GM18867 (cell line): ENCODE results near the gene ENAH.
"Not testable (repeated sequence)": the region's sequence is repeated elsewhere in the genome, so short reads cannot be mapped to it uniquely, and the experiment has no call there.

Experiments used
- ATAC-seq: cut with Tn5 transposase; IDR thresholded peaks from one replicate; pipeline ENCODE4 v1.9.1; 2021; ENCODE audit warnings: mild to moderate bottlenecking, moderate library complexity; ENCODE audit not compliant: unreplicated experiment

The ENAH gene

GRCh38 chr1:225534135-225534534 is 118.8 kb downstream of the ENAH start:
- ATAC-seq: no peak

- no peak for ATAC-seq
Measured at GRCh38 chr1:225533238-225533637, 119.7 kb downstream of the ENAH start.

- no peak for ATAC-seq
Measured at GRCh38 chr1:225532240-225532944, 120.5 kb downstream of the ENAH start.

GRCh38 chr1:225529726-225530125 is 123.2 kb downstream of the ENAH start:
- ATAC-seq: no peak

DNA sequence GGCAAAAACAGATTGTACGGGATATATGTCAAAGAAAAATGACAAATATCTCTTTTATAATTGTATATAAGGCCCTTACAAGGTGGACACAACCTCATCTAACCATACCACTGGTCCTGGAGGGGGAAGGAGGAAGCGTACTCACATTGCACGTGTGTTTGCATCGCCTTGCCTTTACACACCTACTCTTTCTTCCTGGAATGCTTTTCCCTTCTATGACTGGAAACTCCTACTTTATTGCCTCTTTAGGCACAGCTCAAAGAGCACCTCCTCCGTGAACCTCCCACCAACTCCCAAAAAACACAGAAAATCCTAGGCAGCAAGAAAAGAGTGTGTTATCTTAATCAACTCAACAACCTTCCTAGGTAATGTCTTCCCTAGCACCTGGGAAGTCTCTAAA is 125.3 kb downstream of the ENAH start:
- no peak for ATAC-seq

- ATAC-seq: no peak
Measured at GRCh38 chr1:225526878-225527277, 126.0 kb downstream of the ENAH start.

DNA sequence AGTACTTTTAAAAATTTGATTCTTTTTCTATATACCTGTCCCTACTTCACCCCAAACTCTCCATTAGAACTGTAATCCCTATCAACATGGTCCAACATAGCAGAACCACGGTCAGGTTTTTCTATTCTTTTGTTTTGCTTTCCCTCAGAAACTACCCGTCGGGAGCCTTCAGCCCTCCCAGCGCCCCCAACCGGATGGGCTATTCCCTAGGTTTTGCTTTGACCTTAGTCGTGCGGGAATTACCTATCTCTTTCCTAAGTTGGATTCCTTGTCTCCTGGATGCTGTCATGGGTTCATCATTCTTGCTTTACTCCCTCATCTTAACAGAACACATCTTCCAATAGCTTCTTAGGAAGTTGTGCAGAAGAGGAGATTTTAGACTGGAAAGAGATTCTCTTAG is 127.5 kb downstream of the ENAH start:
- no peak for ATAC-seq

DNA sequence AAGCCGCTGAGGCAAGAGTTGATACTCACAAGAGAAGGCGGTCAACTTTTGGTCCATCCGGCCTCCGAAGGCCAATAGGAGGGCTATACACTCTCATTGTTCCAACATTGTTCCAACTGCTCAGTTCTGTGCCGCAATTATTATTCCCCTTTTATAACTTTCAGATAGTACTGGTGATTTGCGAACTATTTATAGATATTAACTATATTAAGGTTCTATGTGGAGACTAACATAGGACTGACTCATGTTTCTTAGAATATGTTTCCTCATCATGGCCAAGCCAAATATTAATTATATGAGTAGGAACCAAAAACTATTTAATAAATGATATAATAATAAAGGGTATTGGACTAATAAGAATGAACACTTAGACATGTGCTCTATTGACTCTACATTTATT is 128.4 kb downstream of the ENAH start:
- ATAC-seq: no peak

- ATAC-seq: no peak
Measured at GRCh38 chr1:225523263-225523950, 129.5 kb downstream of the ENAH start.

GRCh38 chr1:225522588-225523262 is 130.2 kb downstream of the ENAH start:
- no peak for ATAC-seq

DNA sequence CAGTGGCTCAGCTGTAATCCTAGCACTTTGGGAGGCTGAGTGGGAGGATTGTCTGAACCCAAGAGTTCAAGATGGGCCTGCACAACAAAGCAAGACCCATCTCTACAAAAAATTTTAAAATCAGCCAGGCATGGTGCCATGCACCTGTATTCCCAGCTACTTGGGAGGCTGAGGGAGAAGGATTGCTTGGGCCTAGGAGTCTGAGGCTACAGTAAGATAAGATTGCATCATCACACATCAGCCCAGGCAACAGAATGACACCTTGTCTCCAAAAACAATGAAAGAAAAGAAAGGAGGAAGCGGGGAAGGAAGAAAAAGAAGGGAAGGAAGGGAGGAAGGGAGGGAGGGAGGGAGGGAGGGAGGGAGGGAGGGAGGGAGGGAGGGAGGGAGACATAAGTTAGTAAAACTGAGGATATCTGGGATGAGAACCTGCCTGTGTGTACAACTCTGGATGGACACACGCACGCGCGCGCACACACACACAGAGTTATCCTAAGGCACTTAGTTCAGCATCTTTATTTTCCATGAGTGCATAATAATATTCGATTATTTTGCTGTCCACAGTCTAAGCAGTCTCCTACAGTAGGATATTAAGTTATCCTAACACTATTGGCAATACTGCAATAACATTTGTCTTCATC is 132.2 kb downstream of the ENAH start:
- ATAC-seq: no peak

DNA sequence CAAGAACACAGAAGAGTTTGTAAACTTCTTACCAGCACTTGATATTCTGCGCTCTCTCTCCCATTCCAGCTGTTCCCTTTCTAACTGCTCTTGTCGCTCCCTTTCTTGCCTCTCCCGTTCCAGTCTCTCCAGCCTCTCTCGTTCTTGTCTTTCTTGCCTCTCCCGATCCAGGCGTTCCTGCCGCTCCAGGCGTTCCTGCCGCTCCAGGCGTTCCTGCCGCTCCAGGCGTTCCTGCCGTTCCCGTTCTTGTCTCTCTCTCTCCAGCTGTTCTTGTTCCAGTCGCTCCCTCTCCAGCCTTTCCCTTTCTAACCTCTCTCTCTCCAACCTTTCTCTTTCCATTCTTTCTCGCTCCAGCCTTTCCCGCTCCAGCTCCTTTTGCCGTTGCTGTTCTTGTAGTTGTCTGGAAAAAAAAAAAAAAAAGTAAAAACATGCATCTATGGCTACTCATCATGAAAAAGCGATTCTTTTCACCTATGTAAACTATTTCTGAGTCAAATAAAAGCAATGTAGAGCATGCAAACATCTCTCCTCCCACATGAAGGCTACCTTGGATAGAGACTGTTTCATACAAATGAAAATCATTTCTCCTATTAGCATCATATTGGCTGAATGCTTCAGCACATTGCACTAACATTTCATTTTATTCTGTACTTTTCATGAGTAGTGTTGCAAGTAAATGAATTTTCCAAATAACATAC is 133.6 kb downstream of the ENAH start:
- ATAC-seq: no peak

DNA sequence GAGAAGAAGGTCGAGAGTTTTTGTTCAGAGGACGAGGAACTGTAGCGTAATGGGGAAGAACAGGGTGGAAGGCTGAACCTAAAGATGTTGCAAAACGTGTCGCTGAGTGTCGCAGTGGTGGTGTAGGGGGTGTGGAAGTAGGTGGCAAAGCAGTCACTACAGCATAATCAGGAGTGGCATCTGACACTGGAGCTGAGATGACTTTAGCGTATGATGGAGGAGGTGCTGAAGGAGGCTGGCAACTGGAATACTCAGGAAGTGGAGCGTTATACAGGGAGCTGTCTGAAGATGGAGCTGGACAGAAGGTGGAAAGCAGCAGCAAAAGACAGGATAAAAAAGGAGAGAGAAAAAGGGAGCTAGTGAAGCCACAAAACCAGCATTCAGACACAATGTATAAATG is 135.2 kb downstream of the ENAH start:
- ATAC-seq: no peak

DNA sequence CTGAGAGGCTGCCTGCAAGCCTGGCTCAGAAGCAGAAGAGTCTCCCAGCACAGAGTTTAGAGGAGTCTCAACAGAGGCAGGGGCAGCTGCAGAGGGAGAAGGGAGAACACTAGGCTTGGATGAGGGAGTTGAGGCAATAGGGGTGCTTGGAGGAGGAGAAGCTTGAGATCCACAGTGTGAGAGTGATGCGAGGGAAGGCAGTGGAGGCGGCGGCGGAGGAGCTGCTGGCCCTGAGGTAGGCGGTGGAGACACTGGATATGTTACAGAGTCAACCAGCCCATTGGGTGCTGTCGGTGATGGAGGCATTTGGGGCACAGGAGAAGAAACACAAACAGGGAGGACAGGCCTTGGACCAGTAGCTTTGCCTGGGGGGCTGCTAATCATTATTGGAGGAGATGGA is 135.7 kb downstream of the ENAH start:
- no peak for ATAC-seq

GRCh38 chr1:225514671-225515081 is 138.2 kb downstream of the ENAH start:
- no peak for ATAC-seq

- ATAC-seq: not testable (repeated sequence)
Measured at GRCh38 chr1:225513576-225513975, 139.3 kb downstream of the ENAH start.

- ATAC-seq: no peak
Measured at GRCh38 chr1:225511828-225512381, 141.0 kb downstream of the ENAH start.

GRCh38 chr1:225510740-225511139 is 142.2 kb downstream of the ENAH start:
- ATAC-seq: not testable (repeated sequence)

DNA sequence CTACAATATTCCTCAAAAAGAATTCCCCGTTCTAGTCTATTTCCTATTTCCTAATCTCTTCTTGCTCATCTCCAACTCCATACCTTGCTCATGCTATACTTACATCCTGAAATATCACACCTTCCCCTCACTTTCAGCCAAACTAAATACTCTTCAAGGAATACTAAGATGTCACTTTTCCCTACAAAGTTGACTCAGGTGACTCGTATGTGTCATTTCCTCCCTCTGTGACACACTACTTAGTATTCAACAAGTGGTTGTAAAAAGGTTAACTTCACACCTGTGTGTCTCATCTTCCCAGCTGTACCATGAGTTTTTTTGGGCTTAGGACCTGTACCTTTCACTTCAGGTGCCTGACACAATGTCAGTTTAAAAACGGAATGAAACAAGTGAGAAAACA is 143.2 kb downstream of the ENAH start:
- ATAC-seq: no peak

GRCh38 chr1:225509376-225509707 is 143.6 kb downstream of the ENAH start:
- ATAC-seq: no peak
